Stimulated activated naive CD4-positive, alpha-beta T cell (primary cell): ENCODE data around the gene CISTR.
A peak's percentile ranks its signal among the peaks of the same experiment; 100 is the strongest.
"Not testable (repeated sequence)": the region's sequence is repeated elsewhere in the genome, so short reads cannot be mapped to it uniquely, and the experiment has no call there.

ENCODE experiments used
- DNase-seq, 6 experiments: peaks; one replicate each; lab custom pipeline; 2025; lab: John Stamatoyannopoulos, UW

Gene CISTR

GRCh38 chr12:53719649-53720048 is 32.1 kb downstream of the CISTR start:
- DNase-seq, result no peak

- DNase-seq, result not testable (repeated sequence)
Observed at GRCh38 chr12:53718567-53718966, 33.2 kb downstream of the CISTR start.

GRCh38 chr12:53717319-53717718 is 34.5 kb downstream of the CISTR start:
- DNase-seq, result no peak

GRCh38 chr12:53714004-53714403 is 37.8 kb downstream of the CISTR start:
- no peak for DNase-seq

GRCh38 chr12:53713516-53713915 is 38.3 kb downstream of the CISTR start:
- DNase-seq, result no peak

GRCh38 chr12:53712059-53712643 is 39.6 kb downstream of the CISTR start:
- DNase-seq, result no peak

- no peak for DNase-seq
Observed at GRCh38 chr12:53710091-53710490, 41.7 kb downstream of the CISTR start.

GRCh38 chr12:53709671-53710070 is 42.1 kb downstream of the CISTR start:
- no peak for DNase-seq

- no peak for DNase-seq
Observed at GRCh38 chr12:53706080-53706479, 45.7 kb downstream of the CISTR start.

- DNase-seq, result no peak
Observed at GRCh38 chr12:53703756-53704155, 48.0 kb downstream of the CISTR start.

GRCh38 chr12:53701518-53702264 is 50.1 kb downstream of the CISTR start:
- peak; percentile 54 to 77 (median 70) for DNase-seq

GRCh38 chr12:53700567-53700966 is 51.2 kb downstream of the CISTR start:
- DNase-seq, result no peak

- DNase-seq, result no peak
Observed at GRCh38 chr12:53699678-53700025, 52.1 kb downstream of the CISTR start.

- DNase-seq, result no peak
Observed at GRCh38 chr12:53698948-53699677, 52.7 kb downstream of the CISTR start.

- no peak for DNase-seq
Observed at GRCh38 chr12:53696655-53697331, 55.0 kb downstream of the CISTR start.
